Neural cell (in vitro differentiated cells): ENCODE results near the gene TMEM253. TPM values are rescaled to one million over a fixed set of nuclear protein-coding genes. Genes with fewer than 3 reads are reported as not detected.

Experiments
- H2AFZ ChIP-seq: fragments of 200-600, 300-800 bp; sonication (generic), shearing (Covaris generic); 2 replicates; pipeline ENCODE4 v1.6.0; 2014; ENCODE audit warnings: low read depth, mild to moderate bottlenecking, antibody characterized with exemption, low read length, moderate library complexity
- H3F3A ChIP-seq: fragments of 200-600 bp; shearing (Covaris generic); 2 replicates; pipeline ENCODE4 v1.6.1; 2016; ENCODE audit warnings: mild to moderate bottlenecking, moderate library complexity, mixed read lengths, antibody characterized with exemption, low read length; ENCODE audit not compliant: insufficient read depth, poor library complexity, severe bottlenecking
- H3K27ac ChIP-seq: fragments of 200-600, 300-800 bp; sonication (generic), shearing (Covaris generic); 2 replicates; pipeline ENCODE4 v1.5.1; 2014; ENCODE audit warnings: mild to moderate bottlenecking, low read length, moderate library complexity
- H3K27me3 ChIP-seq: fragments of 300-800, 200-600 bp; sonication (generic), shearing (Covaris generic); 2 replicates; pipeline ENCODE4 v1.6.0; 2014; ENCODE audit warnings: mild to moderate bottlenecking, low read depth, low read length, moderate library complexity; ENCODE audit not compliant: insufficient read depth
- H3K36me3 ChIP-seq: fragments of 300-800, 200-600 bp; sonication (generic), shearing (Covaris generic); 2 replicates; pipeline ENCODE4 v1.5.1; 2014; ENCODE audit warnings: mild to moderate bottlenecking, antibody characterized with exemption, low read length, moderate library complexity; ENCODE audit not compliant: insufficient read depth
- H3K4me2 ChIP-seq: fragments of 300-800, 200-600 bp; sonication (generic), shearing (Covaris generic); 2 replicates; pipeline ENCODE4 v1.6.0; 2014; ENCODE audit warnings: mild to moderate bottlenecking, low read length
- H3K4me3 ChIP-seq: fragments of 300-800, 200-600 bp; sonication (generic), shearing (Covaris generic); 2 replicates; pipeline ENCODE4 v1.5.1; 2014; ENCODE audit warnings: mild to moderate bottlenecking, low read length, moderate library complexity
- H3K79me2 ChIP-seq: fragments of 200-600 bp; shearing (Covaris generic); replicated peaks from 2 replicates; pipeline ENCODE4 v1.6.0; 2014; ENCODE audit warnings: mild to moderate bottlenecking, low read length, moderate library complexity; ENCODE audit not compliant: insufficient read depth
- H3K9ac ChIP-seq: fragments of 300-800, 200-600 bp; sonication (generic), shearing (Covaris generic); 2 replicates; pipeline ENCODE4 v1.6.1; 2016; ENCODE audit warnings: mild to moderate bottlenecking, low read length, mixed read lengths
- H3K9me2 ChIP-seq: fragments of 200-600 bp; shearing (Covaris generic); 2 replicates; pipeline ENCODE4 v1.6.1; 2016; ENCODE audit warnings: mild to moderate bottlenecking, low read length, mixed read lengths; ENCODE audit not compliant: insufficient read depth
- H3K9me3 ChIP-seq: fragments of 200-600, 300-800 bp; sonication (generic), shearing (Covaris generic); 2 replicates; pipeline ENCODE4 v1.6.1; 2016; ENCODE audit warnings: mild to moderate bottlenecking, mixed run types, low read length, moderate library complexity, mixed read lengths
- H4K20me1 ChIP-seq: fragments of 200-600 bp; shearing (Covaris generic); 2 replicates; pipeline ENCODE4 v1.6.1; 2016; ENCODE audit warnings: mild to moderate bottlenecking, mixed run types; ENCODE audit not compliant: insufficient read depth
- EP300 ChIP-seq: fragments of 450-650 bp; conservative IDR thresholded peaks from 2 replicates; pipeline ENCODE4 v1.6.1; 2014; ENCODE audit warnings: antibody characterized with exemption, mild to moderate bottlenecking, moderate library complexity; ENCODE audit not compliant: poor library complexity, severe bottlenecking
- EZH2 ChIP-seq: fragments of 200-600, 300-800 bp; shearing (Covaris generic), sonication (generic); IDR thresholded peaks from 2 replicates; pipeline ENCODE4 v1.6.1; 2014; ENCODE audit warnings: antibody characterized with exemption, low read length, borderline replicate concordance, mild to moderate bottlenecking; ENCODE audit not compliant: insufficient read depth, poor library complexity, severe bottlenecking
- MXI1 ChIP-seq: fragments of 450-650 bp; conservative IDR thresholded peaks from 2 replicates; pipeline ENCODE4 v1.6.1; 2014; ENCODE audit warnings: antibody characterized with exemption, mild to moderate bottlenecking; ENCODE audit not compliant: poor library complexity, severe bottlenecking
- POLR2AphosphoS5 ChIP-seq: IDR thresholded peaks from 2 replicates; pipeline ENCODE4 v1.6.1; 2012
- RAD21 ChIP-seq: fragments of 450-650 bp; conservative IDR thresholded peaks from 2 replicates; pipeline ENCODE4 v1.6.1; 2014; ENCODE audit warnings: antibody characterized with exemption, mild to moderate bottlenecking, moderate library complexity
- SMC3 ChIP-seq: fragments of 450-650 bp; conservative IDR thresholded peaks from 2 replicates; pipeline ENCODE4 v1.6.1; 2014; ENCODE audit warnings: antibody characterized with exemption, mild to moderate bottlenecking, moderate library complexity; ENCODE audit not compliant: poor library complexity
- TAF1 ChIP-seq: IDR thresholded peaks from 2 replicates; pipeline ENCODE4 v1.6.1; 2012; ENCODE audit warnings: low read depth
- polyA plus RNA-seq: library from polyadenylated mRNA; depleted of rRNA; stranded (reverse); fragments of >200 nt; gene quantifications from 2 replicates; pipeline ENCODE4 v1.2.3, GENCODE V29; 2014
- TF ChIP-seq, protein P1 (sequence below): fragments of 450-650 bp; IDR thresholded peaks from 2 replicates; pipeline ENCODE4 v1.5.1; 2014; ENCODE audit warnings: antibody characterized with exemption, mild to moderate bottlenecking, moderate library complexity; ENCODE audit not compliant: poor library complexity, severe bottlenecking
- TF ChIP-seq, protein P2 (sequence below): IDR thresholded peaks from 2 replicates; pipeline ENCODE4 v1.6.1; 2012; ENCODE audit warnings: borderline replicate concordance

Gene TMEM253
- polyA plus RNA-seq, 1 donor from 2014 or later, result 0.26 TPM

GRCh38 chr14:21145437-21145836 lies 44.6 kb downstream of the TMEM253 start:
- Histone ChIP-seq H3K79me2 (no peaks in the 10 kb centered on the region), H3K9me3 (peaks cover 7% of the 10 kb centered on the region), H3K9me2 (no peaks in the 10 kb centered on the region), H3K4me2 (no peak overlapping the region), H3K4me3 (no peak overlapping the region), H4K20me1 (no peaks in the 10 kb centered on the region), H3K36me3 (no peaks in the 10 kb centered on the region), H3K27me3 (no peaks in the 10 kb centered on the region), H2AFZ (no peak overlapping the region), H3F3A (no peaks in the 10 kb centered on the region), H3K27ac (no peak overlapping the region), H3K9ac (no peak overlapping the region)
- TF ChIP-seq TAF1 (no peak), MXI1 (no peak), SMC3 (no peak), RAD21 (no peak), EP300 (no peak), POLR2AphosphoS5 (no peak), EZH2 (no peak)
- TF ChIP-seq, protein P1, sequence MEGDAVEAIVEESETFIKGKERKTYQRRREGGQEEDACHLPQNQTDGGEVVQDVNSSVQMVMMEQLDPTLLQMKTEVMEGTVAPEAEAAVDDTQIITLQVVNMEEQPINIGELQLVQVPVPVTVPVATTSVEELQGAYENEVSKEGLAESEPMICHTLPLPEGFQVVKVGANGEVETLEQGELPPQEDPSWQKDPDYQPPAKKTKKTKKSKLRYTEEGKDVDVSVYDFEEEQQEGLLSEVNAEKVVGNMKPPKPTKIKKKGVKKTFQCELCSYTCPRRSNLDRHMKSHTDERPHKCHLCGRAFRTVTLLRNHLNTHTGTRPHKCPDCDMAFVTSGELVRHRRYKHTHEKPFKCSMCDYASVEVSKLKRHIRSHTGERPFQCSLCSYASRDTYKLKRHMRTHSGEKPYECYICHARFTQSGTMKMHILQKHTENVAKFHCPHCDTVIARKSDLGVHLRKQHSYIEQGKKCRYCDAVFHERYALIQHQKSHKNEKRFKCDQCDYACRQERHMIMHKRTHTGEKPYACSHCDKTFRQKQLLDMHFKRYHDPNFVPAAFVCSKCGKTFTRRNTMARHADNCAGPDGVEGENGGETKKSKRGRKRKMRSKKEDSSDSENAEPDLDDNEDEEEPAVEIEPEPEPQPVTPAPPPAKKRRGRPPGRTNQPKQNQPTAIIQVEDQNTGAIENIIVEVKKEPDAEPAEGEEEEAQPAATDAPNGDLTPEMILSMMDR, result no peak
- TF ChIP-seq, protein P2, sequence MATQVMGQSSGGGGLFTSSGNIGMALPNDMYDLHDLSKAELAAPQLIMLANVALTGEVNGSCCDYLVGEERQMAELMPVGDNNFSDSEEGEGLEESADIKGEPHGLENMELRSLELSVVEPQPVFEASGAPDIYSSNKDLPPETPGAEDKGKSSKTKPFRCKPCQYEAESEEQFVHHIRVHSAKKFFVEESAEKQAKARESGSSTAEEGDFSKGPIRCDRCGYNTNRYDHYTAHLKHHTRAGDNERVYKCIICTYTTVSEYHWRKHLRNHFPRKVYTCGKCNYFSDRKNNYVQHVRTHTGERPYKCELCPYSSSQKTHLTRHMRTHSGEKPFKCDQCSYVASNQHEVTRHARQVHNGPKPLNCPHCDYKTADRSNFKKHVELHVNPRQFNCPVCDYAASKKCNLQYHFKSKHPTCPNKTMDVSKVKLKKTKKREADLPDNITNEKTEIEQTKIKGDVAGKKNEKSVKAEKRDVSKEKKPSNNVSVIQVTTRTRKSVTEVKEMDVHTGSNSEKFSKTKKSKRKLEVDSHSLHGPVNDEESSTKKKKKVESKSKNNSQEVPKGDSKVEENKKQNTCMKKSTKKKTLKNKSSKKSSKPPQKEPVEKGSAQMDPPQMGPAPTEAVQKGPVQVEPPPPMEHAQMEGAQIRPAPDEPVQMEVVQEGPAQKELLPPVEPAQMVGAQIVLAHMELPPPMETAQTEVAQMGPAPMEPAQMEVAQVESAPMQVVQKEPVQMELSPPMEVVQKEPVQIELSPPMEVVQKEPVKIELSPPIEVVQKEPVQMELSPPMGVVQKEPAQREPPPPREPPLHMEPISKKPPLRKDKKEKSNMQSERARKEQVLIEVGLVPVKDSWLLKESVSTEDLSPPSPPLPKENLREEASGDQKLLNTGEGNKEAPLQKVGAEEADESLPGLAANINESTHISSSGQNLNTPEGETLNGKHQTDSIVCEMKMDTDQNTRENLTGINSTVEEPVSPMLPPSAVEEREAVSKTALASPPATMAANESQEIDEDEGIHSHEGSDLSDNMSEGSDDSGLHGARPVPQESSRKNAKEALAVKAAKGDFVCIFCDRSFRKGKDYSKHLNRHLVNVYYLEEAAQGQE, result no peak

- Histone ChIP-seq H3K36me3 (no peaks in the 10 kb centered on the region), H3K9ac (no peak overlapping the region), H3K27ac (no peak overlapping the region), H4K20me1 (no peaks in the 10 kb centered on the region), H3K4me3 (no peak overlapping the region), H2AFZ (no peak overlapping the region), H3K9me2 (no peaks in the 10 kb centered on the region), H3K79me2 (no peaks in the 10 kb centered on the region), H3K4me2 (no peak overlapping the region), H3K27me3 (no peaks in the 10 kb centered on the region), H3F3A (no peaks in the 10 kb centered on the region), H3K9me3 (peaks cover 3% of the 10 kb centered on the region)
- TF ChIP-seq EZH2 (no peak), MXI1 (no peak), TAF1 (no peak), EP300 (no peak), POLR2AphosphoS5 (no peak), SMC3 (no peak), RAD21 (no peak)
- TF ChIP-seq, protein P1, result no peak
- TF ChIP-seq, protein P2, result no peak
Measured at GRCh38 chr14:21149641-21150367, 48.9 kb downstream of the TMEM253 start.
